NT2/D1 (cell line): ENCODE results near the gene OXCT2.
"Not testable (repeated sequence)": the region's sequence is repeated elsewhere in the genome, so short reads cannot be mapped to it uniquely, and the experiment has no call there.

Experiments
- SUZ12 ChIP-seq: IDR thresholded peaks from 2 replicates; pipeline ENCODE4 v1.6.1; 2011; ENCODE audit not compliant: insufficient read length, insufficient read depth; ENCODE audit errors: extremely low read depth
- YY1 ChIP-seq: IDR thresholded peaks from 2 replicates; pipeline ENCODE4 v1.6.1; 2011; ENCODE audit not compliant: insufficient read length, insufficient read depth
- ZNF274 ChIP-seq: IDR thresholded peaks from 2 replicates; pipeline ENCODE4 v1.6.1; 2011; ENCODE audit warnings: mild to moderate bottlenecking, low read depth, low read length

GRCh38 chr1:39769502-39769901 lies 1.6 kb downstream of the OXCT2 start:
- TF ChIP-seq YY1, ZNF274, SUZ12: not testable (repeated sequence)
